GM12891 (cell line): ENCODE data around the gene ADAMTS19.

Experiments
- POLR2A ChIP-seq: IDR thresholded peaks from 2 replicates; pipeline ENCODE4 v1.6.1; 2011; ENCODE audit warnings: low read depth, low read length, control low read depth
- TAF1 ChIP-seq: IDR thresholded peaks from 2 replicates; pipeline ENCODE4 v1.6.1; 2011; ENCODE audit warnings: low read depth, low read length, control low read depth

GRCh38 chr5:129572060-129572459 is 112.0 kb downstream of the ADAMTS19 start:
- TF ChIP-seq POLR2A, result no peak
- TF ChIP-seq TAF1, result no peak
